ENCODE measurements around the gene CACNA1H. TPM values are rescaled to one million over a fixed set of nuclear protein-coding genes. Genes with fewer than 3 reads are reported as not detected.
"Not testable (repeated sequence)": the region's sequence is repeated elsewhere in the genome, so short reads cannot be mapped to it uniquely, and the experiment has no call there.

Gene CACNA1H
- total RNA-seq, 4 donors from 2014 or later = 6.8 to 94.5 (median 27.6) TPM

- no peak for DNase-seq
- Histone ChIP-seq H3K4me1 (no peaks in the 10 kb centered on the region), H3K27ac (no peak within 1 kb of the TSS), H3K27me3 (no peaks in the 10 kb centered on the region), H3K9me3 (no peaks in the 10 kb centered on the region), H3K4me3 (no peak within 1 kb of the TSS), H3K36me3 (no peaks in the 10 kb centered on the region)
- TF ChIP-seq POLR2A (IDR thresholded peaks at IDR 0.05) = no peak
- TF ChIP-seq, protein P1, sequence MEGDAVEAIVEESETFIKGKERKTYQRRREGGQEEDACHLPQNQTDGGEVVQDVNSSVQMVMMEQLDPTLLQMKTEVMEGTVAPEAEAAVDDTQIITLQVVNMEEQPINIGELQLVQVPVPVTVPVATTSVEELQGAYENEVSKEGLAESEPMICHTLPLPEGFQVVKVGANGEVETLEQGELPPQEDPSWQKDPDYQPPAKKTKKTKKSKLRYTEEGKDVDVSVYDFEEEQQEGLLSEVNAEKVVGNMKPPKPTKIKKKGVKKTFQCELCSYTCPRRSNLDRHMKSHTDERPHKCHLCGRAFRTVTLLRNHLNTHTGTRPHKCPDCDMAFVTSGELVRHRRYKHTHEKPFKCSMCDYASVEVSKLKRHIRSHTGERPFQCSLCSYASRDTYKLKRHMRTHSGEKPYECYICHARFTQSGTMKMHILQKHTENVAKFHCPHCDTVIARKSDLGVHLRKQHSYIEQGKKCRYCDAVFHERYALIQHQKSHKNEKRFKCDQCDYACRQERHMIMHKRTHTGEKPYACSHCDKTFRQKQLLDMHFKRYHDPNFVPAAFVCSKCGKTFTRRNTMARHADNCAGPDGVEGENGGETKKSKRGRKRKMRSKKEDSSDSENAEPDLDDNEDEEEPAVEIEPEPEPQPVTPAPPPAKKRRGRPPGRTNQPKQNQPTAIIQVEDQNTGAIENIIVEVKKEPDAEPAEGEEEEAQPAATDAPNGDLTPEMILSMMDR (IDR thresholded peaks at IDR 0.05) = no peak
- intact Hi-C loops (cut with DNase I; ENCODE audit: low total_unique reads) = no loop called here
Observed at GRCh38 chr16:1225051-1225451, 72.1 kb downstream of the CACNA1H start, which contains the start of gene TPSG1. Gene TPSG1, minus strand, starts transcription at chr16:1225268. Its CDS starts 16 bp downstream, at chr16:1225252.

DNA sequence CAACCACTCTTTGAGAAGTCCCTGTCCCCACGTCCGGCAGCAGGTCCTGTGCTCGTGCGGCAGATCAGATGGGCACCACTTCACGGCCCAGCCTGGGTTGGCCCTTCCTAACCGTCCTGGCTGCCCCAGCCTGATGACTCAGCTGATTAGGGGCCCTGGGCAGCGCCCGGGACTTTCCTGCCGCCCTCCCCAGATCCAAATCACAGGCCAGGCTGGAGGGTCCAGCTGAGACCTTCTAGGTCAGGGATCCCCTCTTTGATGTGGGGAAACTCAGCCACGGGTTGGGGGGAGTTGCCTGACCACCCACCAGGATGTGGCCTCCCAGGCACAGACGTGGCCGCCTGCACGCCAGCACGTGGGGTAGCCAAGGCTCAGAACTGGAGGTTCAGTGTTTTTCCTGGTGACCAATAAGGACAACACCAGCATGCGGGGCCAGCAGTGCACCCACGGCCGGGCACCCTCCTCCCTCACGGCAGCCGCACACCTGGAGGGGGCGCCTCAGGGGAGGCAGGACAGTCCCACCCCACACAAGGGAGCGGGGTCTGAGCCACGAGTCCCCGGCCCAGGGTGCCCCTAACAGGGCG is 72.9 kb downstream of the CACNA1H start:
- H3K9me3 ChIP-seq; DNase-seq; H3K36me3 ChIP-seq; H3K4me3 ChIP-seq; intact Hi-C loops (cut with DNase I; ENCODE audit: low total_unique reads); H3K27ac ChIP-seq; H3K27me3 ChIP-seq; H3K4me1 ChIP-seq: not testable (repeated sequence)

- H3K36me3 ChIP-seq; DNase-seq; H3K27ac ChIP-seq; intact Hi-C loops (cut with DNase I; ENCODE audit: low total_unique reads); H3K4me3 ChIP-seq; H3K27me3 ChIP-seq; H3K4me1 ChIP-seq; H3K9me3 ChIP-seq: not testable (repeated sequence)
Observed at GRCh38 chr16:1226692-1227091, 73.8 kb downstream of the CACNA1H start.

GRCh38 chr16:1228227-1228626 is 75.3 kb downstream of the CACNA1H start:
- H3K27ac ChIP-seq; H3K27me3 ChIP-seq; DNase-seq; H3K4me1 ChIP-seq; H3K4me3 ChIP-seq; intact Hi-C loops (cut with DNase I; ENCODE audit: low total_unique reads); H3K36me3 ChIP-seq; H3K9me3 ChIP-seq: not testable (repeated sequence)

DNA sequence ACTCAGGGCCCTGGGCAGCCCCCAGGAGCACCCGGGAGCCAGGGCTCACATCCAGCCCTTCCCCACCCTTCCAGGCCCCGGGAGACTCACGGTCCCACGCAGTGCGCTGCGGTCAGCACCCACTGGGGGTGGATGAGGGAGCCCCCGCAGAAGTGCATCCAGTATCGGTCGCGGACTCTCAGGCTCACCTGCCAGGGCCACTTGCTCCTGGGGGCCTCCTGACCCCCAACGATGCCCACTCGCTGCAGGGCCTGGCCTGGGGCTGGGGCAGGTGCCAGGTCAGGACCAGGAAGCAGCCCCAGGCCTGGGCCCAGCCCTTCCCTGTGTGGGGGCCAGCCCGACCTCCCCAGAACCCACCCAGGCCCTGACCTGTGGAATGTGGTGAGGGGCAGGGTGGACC is 76.6 kb downstream of the CACNA1H start:
- H3K9me3 ChIP-seq; H3K4me1 ChIP-seq; H3K27me3 ChIP-seq; H3K4me3 ChIP-seq; intact Hi-C loops (cut with DNase I; ENCODE audit: low total_unique reads); H3K36me3 ChIP-seq; H3K27ac ChIP-seq; DNase-seq: not testable (repeated sequence)

DNA sequence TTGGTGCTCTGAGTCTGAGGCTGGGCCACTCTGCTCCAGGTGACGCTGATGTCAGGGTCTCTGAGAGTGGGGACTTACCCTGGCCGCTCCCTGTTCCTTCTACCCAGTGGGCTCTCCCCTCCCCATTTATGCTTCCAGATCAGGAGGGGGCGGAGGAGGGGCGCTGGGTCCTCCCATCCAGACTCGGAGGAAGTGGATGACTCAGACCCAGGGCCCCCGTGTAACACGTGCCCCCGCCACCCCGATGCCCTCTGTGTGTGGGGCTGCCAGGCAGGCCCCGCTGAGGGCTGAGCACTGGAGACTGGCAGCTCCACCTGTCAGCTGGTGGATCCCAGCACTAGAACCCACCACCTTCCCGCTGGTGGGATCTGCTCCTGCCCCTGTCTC is 77.2 kb downstream of the CACNA1H start, which contains the start of gene TPSB2:
TPSB2 (minus strand) TSS at position 101 of the 387 bp plus-strand sequence. CDS start 233 bp downstream, outside the sequence.
- H3K9me3 ChIP-seq; H3K27me3 ChIP-seq; H3K27ac ChIP-seq; H3K36me3 ChIP-seq; H3K4me1 ChIP-seq; intact Hi-C loops (cut with DNase I; ENCODE audit: low total_unique reads); DNase-seq; H3K4me3 ChIP-seq: not testable (repeated sequence)

DNA sequence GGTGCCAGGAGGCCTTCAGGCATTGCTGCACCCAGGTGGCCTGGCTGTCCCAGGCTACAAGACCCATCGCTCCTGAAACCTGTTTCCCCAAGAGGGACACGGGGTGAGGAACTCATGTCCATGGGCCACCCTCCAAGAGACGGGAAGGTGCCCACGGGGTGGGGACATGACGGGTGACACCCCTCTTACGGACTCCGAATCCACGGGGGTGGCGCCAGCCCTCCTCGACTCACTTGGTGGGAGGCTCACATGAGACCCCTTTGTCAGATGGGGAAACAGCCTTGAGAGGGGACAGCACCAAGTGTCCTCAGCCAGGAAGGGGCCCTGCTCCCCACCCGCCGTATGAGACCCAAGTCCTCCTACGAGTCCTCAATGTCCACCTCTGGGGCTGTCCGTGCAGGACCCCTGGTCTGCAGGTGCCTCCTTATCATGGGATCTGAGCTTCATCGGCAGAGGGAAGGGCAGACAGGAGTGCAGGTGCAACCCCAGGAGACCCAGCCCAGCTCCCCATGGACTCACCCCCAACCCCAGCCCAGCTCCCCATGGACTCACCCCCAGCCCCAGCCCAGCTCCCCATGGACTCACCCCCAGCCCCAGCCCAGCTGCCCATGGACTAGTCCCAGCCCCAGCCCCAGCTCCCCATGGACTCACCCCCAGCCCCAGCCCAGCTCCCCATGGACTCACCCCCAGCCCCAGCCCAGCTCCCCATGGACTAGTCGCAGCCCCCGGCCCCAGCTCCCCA is 77.7 kb downstream of the CACNA1H start:
- H3K27me3 ChIP-seq; H3K4me3 ChIP-seq; intact Hi-C loops (cut with DNase I; ENCODE audit: low total_unique reads); H3K36me3 ChIP-seq; DNase-seq; H3K4me1 ChIP-seq; H3K27ac ChIP-seq; H3K9me3 ChIP-seq: not testable (repeated sequence)

DNA sequence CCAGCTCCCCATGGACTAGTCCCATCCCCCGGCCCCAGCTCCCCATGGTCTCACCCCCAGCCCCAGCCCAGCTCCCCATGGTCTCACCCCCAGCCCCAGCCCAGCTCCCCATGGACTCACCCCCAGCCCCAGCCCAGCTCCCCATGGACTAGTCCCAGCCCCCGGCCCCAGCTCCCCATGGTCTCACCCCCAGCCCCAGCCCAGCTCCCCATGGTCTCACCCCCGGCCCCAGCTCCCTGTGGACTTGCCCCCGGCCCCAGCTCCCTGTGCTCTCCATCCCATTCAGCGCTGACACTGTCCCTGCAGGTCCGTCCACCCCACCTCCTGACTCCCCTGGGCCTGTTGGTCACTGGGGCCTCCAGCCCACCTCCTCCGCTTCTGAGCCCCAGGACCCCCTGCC is 78.4 kb downstream of the CACNA1H start:
- H3K9me3 ChIP-seq; H3K27ac ChIP-seq; DNase-seq; H3K4me1 ChIP-seq; H3K4me3 ChIP-seq; intact Hi-C loops (cut with DNase I; ENCODE audit: low total_unique reads); H3K27me3 ChIP-seq; H3K36me3 ChIP-seq: not testable (repeated sequence)

- H3K9me3 ChIP-seq; H3K4me3 ChIP-seq; H3K27me3 ChIP-seq; intact Hi-C loops (cut with DNase I; ENCODE audit: low total_unique reads); H3K27ac ChIP-seq; H3K36me3 ChIP-seq; H3K4me1 ChIP-seq; DNase-seq: not testable (repeated sequence)
Observed at GRCh38 chr16:1232049-1232748, 79.3 kb downstream of the CACNA1H start.

GRCh38 chr16:1236659-1237058 is 83.8 kb downstream of the CACNA1H start:
- H3K4me1 ChIP-seq; intact Hi-C loops (cut with DNase I; ENCODE audit: low total_unique reads); H3K4me3 ChIP-seq; H3K27ac ChIP-seq; H3K9me3 ChIP-seq; H3K36me3 ChIP-seq; DNase-seq; H3K27me3 ChIP-seq: not testable (repeated sequence)

All from uterus (tissue), 4 donors.